GM18951 (cell line): ENCODE measurements around the gene MIEN1.
"Not testable (repeated sequence)": the region's sequence is repeated elsewhere in the genome, so short reads cannot be mapped to it uniquely, and the experiment has no call there.

Source experiments
- POLR2A ChIP-seq: IDR thresholded peaks from 4 replicates; pipeline ENCODE4 v1.6.1; 2011; ENCODE audit warnings: mild to moderate bottlenecking; ENCODE audit not compliant: insufficient read length, insufficient read depth; ENCODE audit errors: extremely low read depth
- in situ Hi-C: fragments of 300-500 bp; cut with MboI; formaldehyde crosslinking; loops from one replicate; pipeline ENCODE4 v1.12.0; 2022; ENCODE audit warnings: low sequenced_read_pairs, mixed read lengths, inconsistent platforms; ENCODE audit not compliant: unreplicated experiment

Gene MIEN1

GRCh38 chr17:39752241-39752881, 22.0 kb upstream of the MIEN1 start:
- TF ChIP-seq POLR2A: no peak
- in situ Hi-C loops: no loop called here

- in situ Hi-C loops: no loop called here
- TF ChIP-seq POLR2A: no peak
Observed at GRCh38 chr17:39751637-39752036, 21.3 kb upstream of the MIEN1 start.

GRCh38 chr17:39751016-39751543, 20.7 kb upstream of the MIEN1 start:
- in situ Hi-C loops: no loop called here
- no peak for TF ChIP-seq POLR2A

- TF ChIP-seq POLR2A: no peak
- in situ Hi-C loops: no loop called here
Observed at GRCh38 chr17:39750131-39751015, 20.0 kb upstream of the MIEN1 start.

GRCh38 chr17:39748444-39749034, 18.2 kb upstream of the MIEN1 start:
- in situ Hi-C loops: not testable (repeated sequence)

- in situ Hi-C loops: no loop called here
- no peak for TF ChIP-seq POLR2A
Observed at GRCh38 chr17:39747745-39748144, 17.4 kb upstream of the MIEN1 start.

- in situ Hi-C loops: no loop called here
- no peak for TF ChIP-seq POLR2A
Observed at GRCh38 chr17:39746145-39746461, 15.8 kb upstream of the MIEN1 start.

- in situ Hi-C loops: no loop called here
- TF ChIP-seq POLR2A: no peak
Observed at GRCh38 chr17:39745335-39746144, 15.2 kb upstream of the MIEN1 start.

- in situ Hi-C loops: no loop called here
- TF ChIP-seq POLR2A: no peak
Observed at GRCh38 chr17:39744836-39745215, 14.5 kb upstream of the MIEN1 start.

- in situ Hi-C loops: no loop called here
- TF ChIP-seq POLR2A: no peak
Observed at GRCh38 chr17:39744075-39744835, 13.9 kb upstream of the MIEN1 start.

GRCh38 chr17:39742856-39743436, 12.6 kb upstream of the MIEN1 start:
- TF ChIP-seq POLR2A: no peak
- in situ Hi-C loops: no loop called here
